Peyer's patch (tissue), 4 donors: ENCODE results near the gene YBX2. TPM values are rescaled to one million over a fixed set of nuclear protein-coding genes. Genes with fewer than 3 reads are reported as not detected.

Experiments used
- DNase-seq, 3 donors: peaks; one replicate each; pipeline ENCODE4 v3.0.0-alpha.2; 2017 to 2019
- H3K27ac ChIP-seq, 4 donors: fragments of 200-600 bp; sonication (generic); one replicate each; pipeline ENCODE4 v1.5.1; 2016 to 2019
- H3K27me3 ChIP-seq, 2 donors: fragments of 200-600 bp; sonication (generic); one replicate each; pipeline ENCODE4 v1.5.1; 2019
- H3K36me3 ChIP-seq, 3 donors: fragments of 200-600 bp; sonication (generic); one replicate each; pipeline ENCODE4 v1.5.1; 2016 to 2019
- H3K4me1 ChIP-seq, 4 donors: fragments of 200-600 bp; sonication (generic); one replicate each; pipeline ENCODE4 v1.5.1; 2016 to 2019
- H3K4me3 ChIP-seq, 4 donors: fragments of 200-600 bp; sonication (generic); 1 replicate in 3 of 4; 2 replicates in 1 of 4; pipeline ENCODE4 v1.5.1; 2016 to 2019; ENCODE audit warnings: mild to moderate bottlenecking in 1 of 4
- H3K9me3 ChIP-seq, 4 donors: fragments of 200-600 bp; sonication (generic); one replicate each; pipeline ENCODE4 v1.5.1; 2016 to 2019; ENCODE audit warnings: mild to moderate bottlenecking in 1 of 4
- POLR2A ChIP-seq, 2 donors: fragments of 450-650 bp; IDR thresholded peaks; one replicate each; pipeline ENCODE4 v1.5.1; 2017; ENCODE audit warnings: antibody characterized with exemption in 2 of 2, mild to moderate bottlenecking in 2 of 2, moderate library complexity in 2 of 2
- total RNA-seq, 4 donors: library from RNA; depleted of rRNA; stranded (reverse); fragments of >200 nt; gene quantifications; one replicate each; pipeline ENCODE4 v1.1.0, GENCODE V29; 2016
- TF ChIP-seq, protein P1 (sequence below), 6 experiments: fragments of 450-650 bp in 4 of 6; fragments of 200-600 bp in 2 of 6; sonication (generic) in 1 of 6; IDR thresholded peaks; one replicate each; pipeline ENCODE4 v1.5.1; 2017 to 2019; ENCODE audit warnings: antibody characterized with exemption in 6 of 6, mild to moderate bottlenecking in 3 of 6, moderate library complexity in 1 of 6

YBX2 gene
- total RNA-seq, 4 donors from 2014 or later = 20.7 to 70.0 (median 24.6) TPM

DNA sequence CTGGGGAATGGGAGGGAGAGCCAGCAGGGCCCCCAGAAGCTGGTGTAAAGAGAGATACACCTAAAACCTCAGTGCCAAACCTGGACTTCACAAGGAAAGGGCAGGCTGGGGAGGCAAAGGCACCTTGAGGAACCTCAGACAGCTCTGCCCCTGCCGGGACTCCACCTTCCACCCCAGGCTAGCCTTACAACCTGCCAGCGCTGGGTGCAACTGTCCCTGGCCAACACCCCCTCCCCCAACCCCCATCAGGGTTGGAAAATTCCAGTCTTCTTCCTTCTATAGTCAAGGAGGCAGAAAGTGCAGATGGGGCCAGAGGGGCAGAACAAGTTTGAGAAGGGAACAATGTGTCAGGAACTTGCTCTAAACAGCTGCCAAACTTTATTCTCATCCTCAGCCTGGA is 2.2 kb downstream of the YBX2 start:
- H3K4me1 ChIP-seq = peaks cover 0 to 48% (median 17%) of the 10 kb centered on the region in 4 donors
- no peaks in the 10 kb centered on the region for H3K27me3 ChIP-seq
- TF ChIP-seq POLR2A (IDR thresholded peaks at IDR 0.05) = no peak
- TF ChIP-seq, protein P1, sequence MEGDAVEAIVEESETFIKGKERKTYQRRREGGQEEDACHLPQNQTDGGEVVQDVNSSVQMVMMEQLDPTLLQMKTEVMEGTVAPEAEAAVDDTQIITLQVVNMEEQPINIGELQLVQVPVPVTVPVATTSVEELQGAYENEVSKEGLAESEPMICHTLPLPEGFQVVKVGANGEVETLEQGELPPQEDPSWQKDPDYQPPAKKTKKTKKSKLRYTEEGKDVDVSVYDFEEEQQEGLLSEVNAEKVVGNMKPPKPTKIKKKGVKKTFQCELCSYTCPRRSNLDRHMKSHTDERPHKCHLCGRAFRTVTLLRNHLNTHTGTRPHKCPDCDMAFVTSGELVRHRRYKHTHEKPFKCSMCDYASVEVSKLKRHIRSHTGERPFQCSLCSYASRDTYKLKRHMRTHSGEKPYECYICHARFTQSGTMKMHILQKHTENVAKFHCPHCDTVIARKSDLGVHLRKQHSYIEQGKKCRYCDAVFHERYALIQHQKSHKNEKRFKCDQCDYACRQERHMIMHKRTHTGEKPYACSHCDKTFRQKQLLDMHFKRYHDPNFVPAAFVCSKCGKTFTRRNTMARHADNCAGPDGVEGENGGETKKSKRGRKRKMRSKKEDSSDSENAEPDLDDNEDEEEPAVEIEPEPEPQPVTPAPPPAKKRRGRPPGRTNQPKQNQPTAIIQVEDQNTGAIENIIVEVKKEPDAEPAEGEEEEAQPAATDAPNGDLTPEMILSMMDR (IDR thresholded peaks at IDR 0.05) = no peak
- no peak overlapping the region for H3K27ac ChIP-seq
- peaks cover 0 to 3% (median 0%) of the 10 kb centered on the region in 4 donors for H3K9me3 ChIP-seq
- DNase-seq = no peak
- no peaks in the 10 kb centered on the region for H3K36me3 ChIP-seq
- H3K4me3 ChIP-seq = no peak overlapping the region

GRCh38 chr17:7290685-7291084 is 3.8 kb downstream of the YBX2 start:
- Histone ChIP-seq H3K9me3 (peaks cover 0 to 3% (median 0%) of the 10 kb centered on the region in 4 donors), H3K27ac (no peak overlapping the region), H3K27me3 (no peaks in the 10 kb centered on the region), H3K4me1 (peaks cover 0 to 36% (median 10%) of the 10 kb centered on the region in 4 donors), H3K4me3 (no peak overlapping the region), H3K36me3 (no peaks in the 10 kb centered on the region)
- TF ChIP-seq POLR2A (IDR thresholded peaks at IDR 0.05) = no peak
- TF ChIP-seq, protein P1 (IDR thresholded peaks at IDR 0.05) = no peak
- no peak for DNase-seq

- Histone ChIP-seq H3K27me3 (no peaks in the 10 kb centered on the region), H3K4me1 (peaks cover 0 to 30% (median 10%) of the 10 kb centered on the region in 4 donors), H3K36me3 (no peaks in the 10 kb centered on the region), H3K27ac (no peak overlapping the region), H3K9me3 (peaks cover 0 to 3% (median 0%) of the 10 kb centered on the region in 4 donors), H3K4me3 (no peak overlapping the region)
- no peak for TF ChIP-seq POLR2A (IDR thresholded peaks at IDR 0.05)
- TF ChIP-seq, protein P1 (IDR thresholded peaks at IDR 0.05) = no peak
- no peak for DNase-seq
Observed at GRCh38 chr17:7290166-7290565, 4.3 kb downstream of the YBX2 start.

DNA sequence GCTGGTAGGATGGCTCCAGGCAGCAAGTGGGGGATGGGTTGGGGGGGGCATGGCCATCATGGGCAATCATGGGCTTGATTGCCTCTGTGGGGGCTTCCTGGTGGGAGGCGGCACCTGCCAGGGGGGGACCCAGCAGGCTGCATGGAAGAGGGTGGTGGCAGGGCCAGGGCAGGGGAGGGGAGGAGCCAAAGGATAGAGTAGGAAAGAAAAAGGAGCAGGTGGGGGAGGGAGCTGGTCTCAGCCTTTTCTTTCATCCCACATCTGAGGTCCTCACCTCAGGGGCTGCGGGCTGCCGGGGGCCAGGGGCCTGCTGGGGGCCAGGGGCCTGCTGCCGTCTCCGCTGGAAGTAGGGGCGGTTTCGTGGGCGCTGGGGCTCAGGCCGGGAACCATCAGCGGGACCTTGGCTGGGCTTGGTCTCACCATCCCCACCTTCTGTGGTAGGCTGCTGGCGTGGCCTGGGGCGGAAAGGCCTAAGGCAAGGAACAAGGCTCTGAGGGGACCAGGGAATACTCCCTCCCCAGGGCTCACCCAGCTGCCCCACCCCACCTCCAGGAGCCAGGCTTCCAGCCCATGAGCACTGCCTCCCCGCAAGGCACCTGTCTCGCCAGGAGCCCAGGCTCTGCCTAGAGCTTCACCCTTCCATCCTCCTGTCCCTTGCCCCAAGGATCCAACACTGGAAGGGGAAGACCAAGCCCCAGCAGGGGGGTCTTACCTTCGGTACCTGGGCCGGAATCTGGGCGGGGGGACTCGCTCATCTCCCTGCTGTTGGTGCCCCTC is 5.0 kb downstream of the YBX2 start:
- TF ChIP-seq, protein P1 (IDR thresholded peaks at IDR 0.05) = no peak
- TF ChIP-seq POLR2A (IDR thresholded peaks at IDR 0.05) = no peak
- Histone ChIP-seq H3K4me3 (no peak overlapping the region), H3K27me3 (no peaks in the 10 kb centered on the region), H3K36me3 (no peaks in the 10 kb centered on the region), H3K4me1 (peaks cover 0 to 23% (median 3%) of the 10 kb centered on the region in 4 donors), H3K9me3 (peaks cover 0 to 2% (median 0%) of the 10 kb centered on the region in 4 donors), H3K27ac (no peak overlapping the region)
- DNase-seq = no peak

DNA sequence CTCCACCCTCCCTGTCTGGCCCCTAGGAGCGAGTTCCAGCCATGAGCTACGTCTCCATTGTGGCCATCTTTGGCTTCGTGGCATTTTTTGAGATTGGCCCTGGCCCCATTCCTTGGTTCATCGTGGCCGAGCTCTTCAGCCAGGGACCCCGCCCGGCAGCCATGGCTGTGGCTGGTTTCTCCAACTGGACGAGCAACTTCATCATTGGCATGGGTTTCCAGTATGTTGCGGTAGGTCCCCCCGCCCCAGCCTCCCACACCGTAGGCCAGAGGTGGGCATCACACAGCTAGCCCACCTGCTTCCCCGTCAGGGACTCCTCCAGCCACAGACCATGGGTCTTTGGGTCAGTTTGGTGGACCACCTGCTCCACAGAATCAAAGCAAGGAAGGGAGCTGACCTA is 8.8 kb downstream of the YBX2 start:
- DNase-seq = no peak
- H3K27me3 ChIP-seq = no peaks in the 10 kb centered on the region
- TF ChIP-seq, protein P1 (IDR thresholded peaks at IDR 0.05) = no peak
- no peak for TF ChIP-seq POLR2A (IDR thresholded peaks at IDR 0.05)
- no peaks in the 10 kb centered on the region for H3K36me3 ChIP-seq
- H3K9me3 ChIP-seq = no peaks in the 10 kb centered on the region
- H3K4me1 ChIP-seq = peaks cover 2 to 17% (median 16%) of the 10 kb centered on the region in 4 donors
- H3K27ac ChIP-seq = no peak overlapping the region
- no peak overlapping the region for H3K4me3 ChIP-seq
